Thoracic aorta (tissue), 2 donors: ENCODE measurements around the gene GNB1L. TPM values are rescaled to one million over a fixed set of nuclear protein-coding genes. Genes with fewer than 3 reads are reported as not detected.

Source experiments
- ATAC-seq: fragments of 150-250 bp; one replicate; pipeline ENCODE4 v1.8.0; 2017; ENCODE audit warnings: low read depth; ENCODE audit not compliant: insufficient number of reproducible peaks, low FRiP score
- DNase-seq: peaks from one replicate; pipeline ENCODE4 v3.0.0-alpha.2; 2020; ENCODE audit warnings: low spot score
- H3K27ac ChIP-seq, 2 donors: fragments of 200-600 bp; sonication (generic); 1 replicate in 1 of 2; 2 replicates in 1 of 2; pipeline ENCODE4 v1.5.1; 2016; ENCODE audit warnings: mild to moderate bottlenecking in 2 of 2, moderate library complexity in 2 of 2
- H3K27me3 ChIP-seq: fragments of 200-600 bp; sonication (generic); replicated peaks from 2 replicates; pipeline ENCODE4 v1.6.0; 2016; ENCODE audit warnings: mild to moderate bottlenecking; ENCODE audit not compliant: insufficient read depth
- H3K36me3 ChIP-seq: fragments of 200-600 bp; sonication (generic); one replicate; pipeline ENCODE4 v1.5.1; 2016
- H3K4me1 ChIP-seq, 2 donors: fragments of 200-600 bp; sonication (generic); 1 replicate in 1 of 2; 2 replicates in 1 of 2; pipeline versions ENCODE4 v1.5.1 to v1.6.0; 2016; ENCODE audit warnings: low read depth in 2 of 2, mild to moderate bottlenecking in 1 of 2; ENCODE audit not compliant: control insufficient read depth in 1 of 2
- H3K4me3 ChIP-seq: fragments of 200-600 bp; sonication (generic); 2 replicates; pipeline ENCODE4 v1.5.1; 2016; ENCODE audit warnings: mild to moderate bottlenecking
- H3K9me3 ChIP-seq: fragments of 200-600 bp; sonication (generic); 2 replicates; pipeline ENCODE4 v1.5.1; 2016
- total RNA-seq, 2 donors: library from RNA; depleted of rRNA; stranded (reverse); fragments of >200 nt; gene quantifications; one replicate each; pipeline versions ENCODE4 v1.1.0 to v1.2.3, GENCODE V29; 2016
- TF ChIP-seq, protein P1 (sequence below): fragments of 200-600 bp; sonication (generic); IDR thresholded peaks from one replicate; pipeline ENCODE4 v1.5.1; 2019; ENCODE audit warnings: antibody characterized with exemption

Gene GNB1L
- total RNA-seq, 2 donors from 2014 or later: 2.3 to 7.7 TPM

DNA sequence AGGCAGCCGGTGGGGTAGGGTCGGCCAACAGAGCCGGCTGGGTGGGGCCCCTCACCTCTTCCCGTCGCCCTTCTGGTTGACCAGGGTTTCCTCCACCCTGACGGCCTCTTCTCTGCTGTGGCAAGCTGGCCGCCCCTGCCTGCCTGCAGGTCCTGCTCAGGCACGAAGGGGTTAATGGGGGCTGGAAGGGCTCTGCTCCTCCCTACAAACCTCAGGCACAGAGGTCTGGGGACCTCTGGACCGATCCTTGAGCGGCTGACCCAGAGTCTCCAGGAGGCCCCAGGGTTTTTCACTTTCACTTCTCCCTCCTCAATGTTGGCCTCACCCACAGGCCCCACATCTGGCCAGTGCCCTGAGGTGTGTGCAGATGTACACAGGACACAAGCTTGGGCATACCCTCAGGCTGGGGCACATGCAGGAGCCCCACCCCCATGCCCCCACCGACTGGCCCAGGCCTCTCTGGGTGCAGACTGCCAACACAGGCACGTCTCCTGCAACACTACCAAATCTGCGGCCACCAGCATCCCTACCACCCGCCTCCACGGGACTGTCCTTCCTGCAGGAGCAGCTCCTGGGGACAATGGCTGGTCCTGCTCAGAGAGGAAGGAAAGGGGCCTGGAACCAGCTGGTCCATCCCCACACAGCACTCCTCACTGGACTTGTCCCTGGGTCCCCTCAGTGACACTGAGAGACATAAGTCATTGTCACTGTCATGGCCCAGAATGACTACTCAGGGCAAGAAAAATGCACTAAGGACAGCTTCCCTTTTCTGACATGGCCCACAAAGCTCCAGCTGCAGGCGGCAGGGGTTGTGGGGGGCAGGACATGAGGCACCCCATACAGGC, 97.3 kb downstream of the GNB1L start:
- no peaks in the 10 kb centered on the region for H3K9me3 ChIP-seq
- ATAC-seq: no peak
- peak overlapping the region; percentile 58 for H3K4me3 ChIP-seq
- DNase-seq: no peak
- H3K27ac ChIP-seq: no peak overlapping the region
- TF ChIP-seq, protein P1, sequence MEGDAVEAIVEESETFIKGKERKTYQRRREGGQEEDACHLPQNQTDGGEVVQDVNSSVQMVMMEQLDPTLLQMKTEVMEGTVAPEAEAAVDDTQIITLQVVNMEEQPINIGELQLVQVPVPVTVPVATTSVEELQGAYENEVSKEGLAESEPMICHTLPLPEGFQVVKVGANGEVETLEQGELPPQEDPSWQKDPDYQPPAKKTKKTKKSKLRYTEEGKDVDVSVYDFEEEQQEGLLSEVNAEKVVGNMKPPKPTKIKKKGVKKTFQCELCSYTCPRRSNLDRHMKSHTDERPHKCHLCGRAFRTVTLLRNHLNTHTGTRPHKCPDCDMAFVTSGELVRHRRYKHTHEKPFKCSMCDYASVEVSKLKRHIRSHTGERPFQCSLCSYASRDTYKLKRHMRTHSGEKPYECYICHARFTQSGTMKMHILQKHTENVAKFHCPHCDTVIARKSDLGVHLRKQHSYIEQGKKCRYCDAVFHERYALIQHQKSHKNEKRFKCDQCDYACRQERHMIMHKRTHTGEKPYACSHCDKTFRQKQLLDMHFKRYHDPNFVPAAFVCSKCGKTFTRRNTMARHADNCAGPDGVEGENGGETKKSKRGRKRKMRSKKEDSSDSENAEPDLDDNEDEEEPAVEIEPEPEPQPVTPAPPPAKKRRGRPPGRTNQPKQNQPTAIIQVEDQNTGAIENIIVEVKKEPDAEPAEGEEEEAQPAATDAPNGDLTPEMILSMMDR: no peak
- peaks cover 11% of the 10 kb centered on the region for H3K27me3 ChIP-seq
- H3K4me1 ChIP-seq: peaks cover 9 to 27% of the 10 kb centered on the region in 2 donors
- no peaks in the 10 kb centered on the region for H3K36me3 ChIP-seq

GRCh38 chr22:19756288-19757128, 98.2 kb downstream of the GNB1L start:
- H3K27me3 ChIP-seq: peaks cover 11% of the 10 kb centered on the region
- H3K4me1 ChIP-seq: peaks cover 9 to 27% of the 10 kb centered on the region in 2 donors
- peak overlapping the region; percentile 58 for H3K4me3 ChIP-seq
- TF ChIP-seq, protein P1: peak; percentile 47
- ATAC-seq: no peak
- no peaks in the 10 kb centered on the region for H3K36me3 ChIP-seq
- H3K27ac ChIP-seq: no peak overlapping the region
- H3K9me3 ChIP-seq: no peaks in the 10 kb centered on the region
- DNase-seq: no peak

DNA sequence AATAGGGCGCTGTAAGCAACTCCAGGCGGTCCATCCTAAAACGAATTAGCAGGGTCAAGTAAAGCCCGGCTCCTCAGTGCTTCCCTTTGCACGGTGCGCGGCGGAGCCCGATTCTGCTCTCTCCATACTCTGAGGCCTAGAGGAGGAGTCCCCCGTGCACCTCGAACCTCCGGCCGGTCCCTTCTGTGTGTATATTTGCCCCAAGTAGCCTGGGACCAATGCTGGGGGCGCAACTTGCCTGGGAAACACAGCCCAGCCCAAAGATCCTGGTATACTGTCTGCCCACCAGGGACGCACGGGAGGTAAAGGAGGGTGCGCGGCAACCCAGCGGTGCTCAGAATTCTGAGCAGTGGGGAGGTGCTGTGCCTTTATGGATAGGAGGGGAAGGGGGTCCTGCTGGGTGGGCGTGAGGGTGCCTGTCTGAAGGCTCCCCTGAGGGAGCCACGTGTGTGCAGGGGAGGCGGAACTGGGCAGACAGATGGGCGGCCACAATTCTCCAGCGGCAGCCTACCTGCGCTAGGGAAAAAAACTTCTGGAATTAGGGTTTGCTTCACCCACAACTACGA, 98.9 kb downstream of the GNB1L start:
- Histone ChIP-seq H3K9me3 (no peaks in the 10 kb centered on the region), H3K4me3 (no peak overlapping the region), H3K4me1 (peaks cover 9 to 27% of the 10 kb centered on the region in 2 donors), H3K36me3 (no peaks in the 10 kb centered on the region), H3K27me3 (peaks cover 11% of the 10 kb centered on the region), H3K27ac (no peak overlapping the region)
- TF ChIP-seq, protein P1: no peak
- ATAC-seq (no peak), DNase-seq (no peak)

DNA sequence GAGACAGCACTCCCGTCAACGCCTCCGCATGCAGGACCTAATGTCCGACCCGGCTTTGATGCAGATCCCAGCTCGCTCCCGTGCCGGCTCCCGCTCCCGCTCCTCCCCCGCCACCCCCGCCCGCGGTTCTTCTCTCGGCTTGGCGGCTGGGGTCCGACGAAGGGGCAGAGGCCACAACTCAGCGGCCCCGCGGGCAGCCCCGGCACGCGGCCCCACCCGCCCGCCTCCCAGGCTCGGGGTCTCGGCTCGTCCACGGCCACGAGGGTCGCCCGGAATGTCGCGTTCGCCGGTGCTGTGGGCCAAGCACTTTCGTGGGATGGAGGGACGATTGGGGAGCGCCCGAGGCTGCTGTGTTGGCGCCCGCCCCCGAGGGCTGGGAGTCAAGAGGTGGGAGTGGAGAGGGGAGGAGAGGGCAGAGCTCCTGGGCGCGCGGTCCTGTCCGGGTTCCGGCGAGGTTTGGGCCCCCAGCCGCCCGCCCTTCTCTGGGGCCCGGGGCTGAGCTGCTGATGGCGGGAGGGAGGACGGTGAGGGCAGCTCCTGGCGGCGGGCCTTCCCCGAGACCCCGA, 99.4 kb downstream of the GNB1L start:
- ATAC-seq (no peak), DNase-seq (no peak)
- TF ChIP-seq, protein P1: no peak
- Histone ChIP-seq H3K36me3 (no peaks in the 10 kb centered on the region), H3K27me3 (peaks cover 11% of the 10 kb centered on the region), H3K4me1 (peaks cover 9 to 27% of the 10 kb centered on the region in 2 donors), H3K27ac (no peak overlapping the region), H3K9me3 (no peaks in the 10 kb centered on the region), H3K4me3 (peak overlapping the region; percentile 36)
